K562 (cell line): Measurements from ENCODE around the gene SEMA3A.

ENCODE experiments used
- TBP ChIP-seq: optimal IDR thresholded peaks from 2 replicates; pipeline ENCODE3; 2011; ENCODE audit warnings: low read depth, low read length, improper control_type of control experiment
- WHSC1 ChIP-seq: IDR thresholded peaks from one replicate; pipeline ENCODE4 v1.6.1; 2012; ENCODE audit warnings: low read length, control low read depth, inconsistent platforms
- ZNF24 ChIP-seq: fragments of 450-650 bp; IDR thresholded peaks from 2 replicates; pipeline ENCODE4 v1.6.1; 2016

GRCh38 chr7:84108119-84108518 is 86.5 kb downstream of the SEMA3A start:
- TF ChIP-seq WHSC1 (no peak), TBP (no peak), ZNF24 (no peak)
